Activated naive CD4-positive, alpha-beta T cell treated with anti-CD3 and anti-CD28 coated beads for 36 hours (primary cell): Measurements from ENCODE around the gene ZNF77. TPM values are rescaled to one million over a fixed set of nuclear protein-coding genes. Genes with fewer than 3 reads are reported as not detected.

Experiments
- CTCF ChIA-PET: fragments of 350-600 bp; sonication (Branson Sonifier 250); formaldehyde crosslinking; loops from one replicate; lab custom pipeline; 2021; ENCODE audit warnings: antibody characterized with exemption; lab: Charles Lee
- DNase-seq: peaks from one replicate; pipeline ENCODE4 v3.0.0-alpha.2; 2020
- H3K27ac Mint-ChIP-seq: one replicate; pipeline ENCODE4 v1.8.0; 2021; ENCODE audit warnings: mild to moderate bottlenecking, mixed read lengths
- H3K27me3 Mint-ChIP-seq: one replicate; pipeline ENCODE4 v1.8.0; 2021; ENCODE audit warnings: low read depth, mixed read lengths
- H3K36me3 Mint-ChIP-seq: one replicate; pipeline ENCODE4 v1.8.0; 2021; ENCODE audit warnings: low read depth, mixed read lengths
- H3K4me1 Mint-ChIP-seq: one replicate; pipeline ENCODE4 v1.8.0; 2021; ENCODE audit warnings: low read depth, mixed read lengths
- H3K4me3 Mint-ChIP-seq: one replicate; pipeline ENCODE4 v1.8.0; 2021; ENCODE audit warnings: mild to moderate bottlenecking, moderate library complexity, mixed read lengths
- H3K9me3 Mint-ChIP-seq: one replicate; pipeline ENCODE4 v1.8.0; 2021; ENCODE audit warnings: mixed read lengths
- intact Hi-C: fragments of 100-400 bp; cut with micrococcal nuclease; formaldehyde crosslinking; loops from one replicate; pipeline ENCODE4 v1.15.1; 2023
- total RNA-seq, 2 experiments: library from RNA; stranded (reverse); gene quantifications; one replicate each; pipeline ENCODE4 v1.2.3, GENCODE V29; 2021

The ZNF77 gene
- total RNA-seq, 2 experiments from 2014 or later = 3.7 to 3.9 TPM

- H3K27me3 Mint-ChIP-seq = peaks cover 12% of the 10 kb centered on the region
- no peak overlapping the region for H3K4me3 Mint-ChIP-seq
- no peaks in the 10 kb centered on the region for H3K36me3 Mint-ChIP-seq
- CTCF ChIA-PET = interaction anchor here (0.5 kb wide), 1 partner anchor 22 kb away, joined by 4 read pairs; no protein-coding TSS in a partner anchor
- no peak for DNase-seq
- intact Hi-C loops = no loop called here
- H3K27ac Mint-ChIP-seq = no peak overlapping the region
- no peaks in the 10 kb centered on the region for H3K9me3 Mint-ChIP-seq
- H3K4me1 Mint-ChIP-seq = peaks cover 6% of the 10 kb centered on the region
Measured at GRCh38 chr19:2981898-2982297, 37.1 kb upstream of the ZNF77 start.

- intact Hi-C loops = no loop called here
- Mint-ChIP-seq H3K27ac (no peak overlapping the region), H3K9me3 (no peaks in the 10 kb centered on the region), H3K36me3 (no peaks in the 10 kb centered on the region), H3K4me1 (peaks cover 18% of the 10 kb centered on the region), H3K4me3 (no peak overlapping the region), H3K27me3 (peaks cover 14% of the 10 kb centered on the region)
- CTCF ChIA-PET = no interaction called here
- no peak for DNase-seq
Measured at GRCh38 chr19:2978772-2979171, 34.0 kb upstream of the ZNF77 start.

- CTCF ChIA-PET = interaction anchor here (1.1 to 1.2 kb wide), 2 partner anchors 26 to 131 kb away, joined by 3 read pairs; no protein-coding TSS in a partner anchor
- H3K27me3 Mint-ChIP-seq = peaks cover 11% of the 10 kb centered on the region
- intact Hi-C loops = no loop called here
- no peaks in the 10 kb centered on the region for H3K9me3 Mint-ChIP-seq
- no peak for DNase-seq
- H3K4me3 Mint-ChIP-seq = no peak overlapping the region
- no peaks in the 10 kb centered on the region for H3K36me3 Mint-ChIP-seq
- H3K27ac Mint-ChIP-seq = no peak overlapping the region
- peaks cover 16% of the 10 kb centered on the region for H3K4me1 Mint-ChIP-seq
Measured at GRCh38 chr19:2978166-2978767, 33.5 kb upstream of the ZNF77 start.

- Mint-ChIP-seq H3K27ac (no peak overlapping the region), H3K4me1 (peaks cover 15% of the 10 kb centered on the region), H3K36me3 (no peaks in the 10 kb centered on the region), H3K27me3 (peaks cover 8% of the 10 kb centered on the region), H3K4me3 (peak overlapping the region; percentile 25), H3K9me3 (no peaks in the 10 kb centered on the region)
- no peak for DNase-seq
- CTCF ChIA-PET = interaction anchor here (0.7 to 1.6 kb wide), 6 partner anchors 15 to 131 kb away, joined by 3 to 4 read pairs (median 3); no protein-coding TSS in a partner anchor
- intact Hi-C loops = loop anchor here (1.0 to 2.0 kb wide), 3 partner anchors 27 to 156 kb away; no protein-coding TSS in a partner anchor
Measured at GRCh38 chr19:2977746-2978138, 33.0 kb upstream of the ZNF77 start.

- Mint-ChIP-seq H3K9me3 (no peaks in the 10 kb centered on the region), H3K36me3 (no peaks in the 10 kb centered on the region), H3K4me1 (peaks cover 15% of the 10 kb centered on the region), H3K27me3 (peaks cover 8% of the 10 kb centered on the region), H3K27ac (peak within 1 kb of the TSS; percentile 18), H3K4me3 (peak within 1 kb of the TSS; percentile 92)
- CTCF ChIA-PET = interaction anchor here (0.7 to 1.8 kb wide), 7 partner anchors 14 to 132 kb away, joined by 3 to 14 read pairs (median 3); no protein-coding TSS in a partner anchor
- intact Hi-C loops = loop anchor here (1.0 to 2.0 kb wide), 3 partner anchors 27 to 156 kb away; no protein-coding TSS in a partner anchor
- peak; percentile 96 for DNase-seq
Measured at GRCh38 chr19:2977001-2977745, 32.4 kb upstream of the ZNF77 start, which contains the start of gene TLE6. Gene TLE6 (plus strand): TSS chr19:2977564. CDS start chr19:2978234, 670 bp downstream.

- peaks cover 3% of the 10 kb centered on the region for H3K27me3 Mint-ChIP-seq
- H3K27ac Mint-ChIP-seq = no peak overlapping the region
- H3K9me3 Mint-ChIP-seq = no peaks in the 10 kb centered on the region
- no peak for DNase-seq
- intact Hi-C loops = loop anchor here (2.0 kb wide), 1 partner anchor 58 kb away; no protein-coding TSS in a partner anchor
- CTCF ChIA-PET = interaction anchor here (1.6 to 1.8 kb wide), 2 partner anchors 14 to 127 kb away, joined by 4 to 14 read pairs; no protein-coding TSS in a partner anchor
- peak overlapping the region; percentile 92 for H3K4me3 Mint-ChIP-seq
- peaks cover 15% of the 10 kb centered on the region for H3K4me1 Mint-ChIP-seq
- H3K36me3 Mint-ChIP-seq = no peaks in the 10 kb centered on the region
Measured at GRCh38 chr19:2976609-2977000, 31.8 kb upstream of the ZNF77 start.

- DNase-seq = no peak
- intact Hi-C loops = no loop called here
- CTCF ChIA-PET = interaction anchor here (0.6 to 1.3 kb wide), 3 partner anchors 16 to 129 kb away, joined by 3 to 4 read pairs (median 4); no protein-coding TSS in a partner anchor
- Mint-ChIP-seq H3K4me3 (peak overlapping the region; percentile 9), H3K27ac (no peak overlapping the region), H3K27me3 (peaks cover 3% of the 10 kb centered on the region), H3K4me1 (peaks cover 15% of the 10 kb centered on the region), H3K36me3 (no peaks in the 10 kb centered on the region), H3K9me3 (no peaks in the 10 kb centered on the region)
Measured at GRCh38 chr19:2974342-2975041, 29.7 kb upstream of the ZNF77 start.

GRCh38 chr19:2973229-2973628 lies 28.5 kb upstream of the ZNF77 start:
- CTCF ChIA-PET = interaction anchor here (1.5 kb wide), 1 partner anchor 11 kb away, joined by 4 read pairs; no protein-coding TSS in a partner anchor
- Mint-ChIP-seq H3K4me3 (no peak overlapping the region), H3K9me3 (no peaks in the 10 kb centered on the region), H3K4me1 (peaks cover 15% of the 10 kb centered on the region), H3K27ac (no peak overlapping the region), H3K36me3 (no peaks in the 10 kb centered on the region), H3K27me3 (peaks cover 3% of the 10 kb centered on the region)
- DNase-seq = no peak
- intact Hi-C loops = no loop called here

- DNase-seq = no peak
- intact Hi-C loops = no loop called here
- Mint-ChIP-seq H3K4me3 (no peak overlapping the region), H3K4me1 (peaks cover 4% of the 10 kb centered on the region), H3K9me3 (no peaks in the 10 kb centered on the region), H3K27ac (no peak overlapping the region), H3K36me3 (no peaks in the 10 kb centered on the region), H3K27me3 (peaks cover 3% of the 10 kb centered on the region)
- CTCF ChIA-PET = interaction anchor here (1.3 kb wide), 1 partner anchor 138 kb away, joined by 3 read pairs; no protein-coding TSS in a partner anchor
Measured at GRCh38 chr19:2970201-2970835, 25.5 kb upstream of the ZNF77 start.

GRCh38 chr19:2969104-2969504 lies 24.3 kb upstream of the ZNF77 start:
- Mint-ChIP-seq H3K4me1 (no peaks in the 10 kb centered on the region), H3K4me3 (no peak overlapping the region), H3K27me3 (no peaks in the 10 kb centered on the region), H3K9me3 (no peaks in the 10 kb centered on the region), H3K36me3 (no peaks in the 10 kb centered on the region), H3K27ac (no peak overlapping the region)
- DNase-seq = no peak
- intact Hi-C loops = no loop called here
- CTCF ChIA-PET = interaction anchor here (1.4 kb wide), 1 partner anchor 137 kb away, joined by 7 read pairs; no protein-coding TSS in a partner anchor

GRCh38 chr19:2967972-2968371 lies 23.2 kb upstream of the ZNF77 start:
- H3K9me3 Mint-ChIP-seq = no peaks in the 10 kb centered on the region
- no peak overlapping the region for H3K4me3 Mint-ChIP-seq
- CTCF ChIA-PET = interaction anchor here (1.4 kb wide), 1 partner anchor 138 kb away, joined by 7 read pairs; no protein-coding TSS in a partner anchor
- H3K4me1 Mint-ChIP-seq = no peaks in the 10 kb centered on the region
- intact Hi-C loops = no loop called here
- no peak for DNase-seq
- no peaks in the 10 kb centered on the region for H3K36me3 Mint-ChIP-seq
- H3K27me3 Mint-ChIP-seq = no peaks in the 10 kb centered on the region
- no peak overlapping the region for H3K27ac Mint-ChIP-seq
